ENCODE data around the gene KLHL40. TPM values are rescaled to one million over a fixed set of nuclear protein-coding genes. Genes with fewer than 3 reads are reported as not detected.

Gene KLHL40
- total and polyA plus RNA-seq, 2 donors (not counting 3 experiments of a cell fraction or from before 2014, with no cell fraction given), result not detected

DNA sequence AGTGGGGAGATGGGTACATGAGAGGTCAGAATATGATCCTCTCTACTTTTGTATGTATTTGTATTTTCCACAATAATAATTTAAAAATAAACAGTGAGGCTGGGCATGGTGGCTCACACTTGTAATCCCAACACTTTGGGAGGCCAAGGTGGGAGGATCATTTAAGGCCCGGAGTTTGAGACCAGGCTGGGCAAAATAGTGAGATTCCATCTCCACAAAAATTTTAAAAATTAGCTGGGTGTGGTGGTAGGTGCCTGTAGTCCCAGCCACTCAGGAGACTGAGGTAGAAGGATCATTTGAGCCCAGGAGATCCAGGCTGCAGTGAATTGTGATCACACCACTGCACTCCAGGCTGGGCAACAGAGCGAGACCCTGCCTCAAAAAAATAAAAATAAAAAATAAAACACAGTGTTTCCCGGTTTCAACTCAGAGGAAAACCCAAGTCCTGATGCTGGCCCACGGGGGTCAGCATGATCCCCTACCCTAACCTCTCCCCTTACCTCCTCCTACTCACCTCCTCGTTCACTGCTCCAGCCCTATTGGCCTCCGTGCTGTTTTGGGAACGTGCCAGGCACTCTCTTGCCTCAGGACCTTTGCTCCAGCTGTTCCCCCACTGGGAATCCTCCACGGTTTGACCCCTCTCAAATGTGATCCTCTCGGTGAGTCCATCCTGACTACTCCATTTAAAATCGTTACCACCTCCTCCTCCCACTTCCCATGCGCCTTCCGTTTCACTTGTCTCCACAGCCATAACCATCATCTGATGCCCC is 2.9 kb upstream of the KLHL40 start:
- no peak overlapping the region for H3K27ac ChIP-seq (ENCODE audit: insufficient read depth, low read depth, low read length)
- POLR2A ChIA-PET, result no interaction called here
- H3K36me3 ChIP-seq (ENCODE audit: control insufficient read depth in 2 of 2, extremely low read depth in 1 of 2, insufficient read depth in 2 of 2, low read length in 2 of 2), result no peaks in the 10 kb centered on the region
- no peak overlapping the region for H3K4me2 ChIP-seq (ENCODE audit: insufficient read depth, low read length)
- DNase-seq (ENCODE audit: low read depth, low spot score), result no peak
- H3K4me1 ChIP-seq (ENCODE audit: control insufficient read depth, extremely low read depth, insufficient read depth, low read length), result no peaks in the 10 kb centered on the region
- no peak overlapping the region for H2AFZ ChIP-seq (ENCODE audit: low read depth, low read length)
- intact Hi-C loops (cut with micrococcal nuclease) (no loop called here), dilution Hi-C loops (cut with MboI; ENCODE audit: extremely low pct_ligation_motif_present, low sequenced_read_pairs) (no loop called here)
- BruUV-seq (replicated peaks), result no TSS peak
- H3K4me3 ChIP-seq (replicated peaks in 1 of 3; ENCODE audit: insufficient read depth in 1 of 3, low read depth in 1 of 3, low read length in 3 of 3), result no peak overlapping the region
- CTCF ChIA-PET, result interaction anchor here (1.3 kb wide), 1 partner anchor 13 kb away, joined by 4 read pairs; no protein-coding TSS in a partner anchor
- peaks cover 24 to 34% of the 10 kb centered on the region in 2 experiments for H3K27me3 ChIP-seq (ENCODE audit: control insufficient read depth in 2 of 2, insufficient read depth in 2 of 2, low read length in 2 of 2)
- TF ChIP-seq POLR2AphosphoS5 (IDR thresholded peaks at IDR 0.05; ENCODE audit: insufficient read depth, low read depth, low read length), result no peak
- TF ChIP-seq POLR2A (IDR thresholded peaks at IDR 0.05; ENCODE audit: low read depth, low read length), result no peak
- TF ChIP-seq, protein P1, sequence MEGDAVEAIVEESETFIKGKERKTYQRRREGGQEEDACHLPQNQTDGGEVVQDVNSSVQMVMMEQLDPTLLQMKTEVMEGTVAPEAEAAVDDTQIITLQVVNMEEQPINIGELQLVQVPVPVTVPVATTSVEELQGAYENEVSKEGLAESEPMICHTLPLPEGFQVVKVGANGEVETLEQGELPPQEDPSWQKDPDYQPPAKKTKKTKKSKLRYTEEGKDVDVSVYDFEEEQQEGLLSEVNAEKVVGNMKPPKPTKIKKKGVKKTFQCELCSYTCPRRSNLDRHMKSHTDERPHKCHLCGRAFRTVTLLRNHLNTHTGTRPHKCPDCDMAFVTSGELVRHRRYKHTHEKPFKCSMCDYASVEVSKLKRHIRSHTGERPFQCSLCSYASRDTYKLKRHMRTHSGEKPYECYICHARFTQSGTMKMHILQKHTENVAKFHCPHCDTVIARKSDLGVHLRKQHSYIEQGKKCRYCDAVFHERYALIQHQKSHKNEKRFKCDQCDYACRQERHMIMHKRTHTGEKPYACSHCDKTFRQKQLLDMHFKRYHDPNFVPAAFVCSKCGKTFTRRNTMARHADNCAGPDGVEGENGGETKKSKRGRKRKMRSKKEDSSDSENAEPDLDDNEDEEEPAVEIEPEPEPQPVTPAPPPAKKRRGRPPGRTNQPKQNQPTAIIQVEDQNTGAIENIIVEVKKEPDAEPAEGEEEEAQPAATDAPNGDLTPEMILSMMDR (IDR thresholded peaks at IDR 0.05; ENCODE audit: extremely low read depth in 1 of 2, insufficient read depth in 1 of 2, low read depth in 1 of 2, low read length in 2 of 2), result no peak
- TF ChIP-seq GATA2 (IDR thresholded peaks at IDR 0.05; ENCODE audit: insufficient read depth, insufficient read length, low read depth, low read length), result no peak
- H3K9ac ChIP-seq (replicated peaks; ENCODE audit: extremely low read depth, insufficient read depth, low read length), result no peak overlapping the region
- H3K79me2 ChIP-seq (ENCODE audit: control insufficient read depth, insufficient read depth, low read length), result no peaks in the 10 kb centered on the region
- no peaks in the 10 kb centered on the region for H4K20me1 ChIP-seq (replicated peaks; ENCODE audit: control insufficient read depth, extremely low read depth, insufficient read depth, low read length)
- FAIRE-seq, result no peak
- H3K9me3 ChIP-seq (replicated peaks; ENCODE audit: control insufficient read depth, insufficient read depth, low read length), result no peaks in the 10 kb centered on the region
- no peaks in the 10 kb centered on the region for H3K9me1 ChIP-seq (replicated peaks; ENCODE audit: control insufficient read depth, extremely low read depth, insufficient read depth, low read length)
